ENCODE results near the gene PLD4. TPM values are rescaled to one million over a fixed set of nuclear protein-coding genes. Genes with fewer than 3 reads are reported as not detected.

Gene PLD4
- polyA plus RNA-seq, 1 experiment: 0.01 TPM

GRCh38 chr14:104894331-104895206 is 30.1 kb upstream of the PLD4 start:
- no peaks in the 10 kb centered on the region for H3K27me3 ChIP-seq (ENCODE audit: control insufficient read depth, insufficient read depth, low read length)
- peaks cover under 1% of the 10 kb centered on the region; the same call in 1 of the 2 replicates for H3K9me3 ChIP-seq (ENCODE audit: control insufficient read depth, insufficient read depth, low read length)
- POLR2A ChIA-PET: no interaction called here
- H3K27ac ChIP-seq (ENCODE audit: low read depth, low read length): no peak overlapping the region
- TF ChIP-seq, protein P1, sequence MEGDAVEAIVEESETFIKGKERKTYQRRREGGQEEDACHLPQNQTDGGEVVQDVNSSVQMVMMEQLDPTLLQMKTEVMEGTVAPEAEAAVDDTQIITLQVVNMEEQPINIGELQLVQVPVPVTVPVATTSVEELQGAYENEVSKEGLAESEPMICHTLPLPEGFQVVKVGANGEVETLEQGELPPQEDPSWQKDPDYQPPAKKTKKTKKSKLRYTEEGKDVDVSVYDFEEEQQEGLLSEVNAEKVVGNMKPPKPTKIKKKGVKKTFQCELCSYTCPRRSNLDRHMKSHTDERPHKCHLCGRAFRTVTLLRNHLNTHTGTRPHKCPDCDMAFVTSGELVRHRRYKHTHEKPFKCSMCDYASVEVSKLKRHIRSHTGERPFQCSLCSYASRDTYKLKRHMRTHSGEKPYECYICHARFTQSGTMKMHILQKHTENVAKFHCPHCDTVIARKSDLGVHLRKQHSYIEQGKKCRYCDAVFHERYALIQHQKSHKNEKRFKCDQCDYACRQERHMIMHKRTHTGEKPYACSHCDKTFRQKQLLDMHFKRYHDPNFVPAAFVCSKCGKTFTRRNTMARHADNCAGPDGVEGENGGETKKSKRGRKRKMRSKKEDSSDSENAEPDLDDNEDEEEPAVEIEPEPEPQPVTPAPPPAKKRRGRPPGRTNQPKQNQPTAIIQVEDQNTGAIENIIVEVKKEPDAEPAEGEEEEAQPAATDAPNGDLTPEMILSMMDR (IDR thresholded peaks at IDR 0.05; ENCODE audit: low read depth, low read length): no peak
- no peak overlapping the region for H3K4me3 ChIP-seq (ENCODE audit: low read depth, low read length)
- CTCF ChIA-PET: interaction anchor here (0.6 to 4.4 kb wide), 2 partner anchors 151 to 954 kb away, joined by 3 to 62 read pairs; no protein-coding TSS in a partner anchor
- no peak for DNase-seq (ENCODE audit: low read depth, low spot score)

DNA sequence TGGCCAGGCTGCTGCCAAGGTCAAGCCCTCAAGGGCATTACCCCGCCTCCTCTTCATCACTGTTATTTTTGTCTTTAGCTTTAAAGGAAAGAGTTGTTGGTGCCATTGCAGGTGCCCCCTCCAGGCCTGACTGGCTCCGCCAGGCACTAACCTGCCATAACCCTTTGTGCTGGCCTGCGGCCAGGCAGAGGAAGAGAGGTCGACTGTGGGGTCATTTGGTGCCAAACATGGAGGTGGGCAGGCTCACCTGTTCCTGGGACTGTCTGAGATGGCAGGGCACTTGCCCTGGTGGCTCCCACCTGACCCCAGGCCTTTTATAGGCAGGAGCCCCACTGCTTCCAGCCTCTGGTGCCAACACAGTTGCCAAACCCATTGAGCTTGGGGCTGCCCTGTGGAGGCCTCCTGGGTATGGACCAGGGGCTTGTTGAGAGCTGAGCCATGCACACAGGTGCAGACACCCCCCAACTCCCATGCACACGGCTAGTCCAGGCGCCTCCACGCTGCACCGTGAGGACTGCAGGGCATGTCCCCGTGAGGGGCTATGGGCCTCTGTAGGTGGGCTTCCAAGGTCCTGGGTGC is 29.4 kb upstream of the PLD4 start:
- H3K27me3 ChIP-seq (ENCODE audit: control insufficient read depth, insufficient read depth, low read length): no peaks in the 10 kb centered on the region
- no peak for DNase-seq (ENCODE audit: low read depth, low spot score)
- ChIA-PET CTCF (interaction anchor here (0.6 to 4.4 kb wide), 10 partner anchors 9 to 955 kb away, joined by 3 to 62 read pairs (median 4); no protein-coding TSS in a partner anchor), POLR2A (interaction anchor here (0.6 kb wide), 1 partner anchor 17 kb away, joined by 4 read pairs; no protein-coding TSS in a partner anchor)
- TF ChIP-seq, protein P1 (IDR thresholded peaks at IDR 0.05; ENCODE audit: low read depth, low read length): no peak
- H3K27ac ChIP-seq (ENCODE audit: low read depth, low read length): no peak overlapping the region
- no peaks in the 10 kb centered on the region; the same call in 1 of the 2 replicates for H3K9me3 ChIP-seq (ENCODE audit: control insufficient read depth, insufficient read depth, low read length)
- H3K4me3 ChIP-seq (ENCODE audit: low read depth, low read length): no peak overlapping the region

DNA sequence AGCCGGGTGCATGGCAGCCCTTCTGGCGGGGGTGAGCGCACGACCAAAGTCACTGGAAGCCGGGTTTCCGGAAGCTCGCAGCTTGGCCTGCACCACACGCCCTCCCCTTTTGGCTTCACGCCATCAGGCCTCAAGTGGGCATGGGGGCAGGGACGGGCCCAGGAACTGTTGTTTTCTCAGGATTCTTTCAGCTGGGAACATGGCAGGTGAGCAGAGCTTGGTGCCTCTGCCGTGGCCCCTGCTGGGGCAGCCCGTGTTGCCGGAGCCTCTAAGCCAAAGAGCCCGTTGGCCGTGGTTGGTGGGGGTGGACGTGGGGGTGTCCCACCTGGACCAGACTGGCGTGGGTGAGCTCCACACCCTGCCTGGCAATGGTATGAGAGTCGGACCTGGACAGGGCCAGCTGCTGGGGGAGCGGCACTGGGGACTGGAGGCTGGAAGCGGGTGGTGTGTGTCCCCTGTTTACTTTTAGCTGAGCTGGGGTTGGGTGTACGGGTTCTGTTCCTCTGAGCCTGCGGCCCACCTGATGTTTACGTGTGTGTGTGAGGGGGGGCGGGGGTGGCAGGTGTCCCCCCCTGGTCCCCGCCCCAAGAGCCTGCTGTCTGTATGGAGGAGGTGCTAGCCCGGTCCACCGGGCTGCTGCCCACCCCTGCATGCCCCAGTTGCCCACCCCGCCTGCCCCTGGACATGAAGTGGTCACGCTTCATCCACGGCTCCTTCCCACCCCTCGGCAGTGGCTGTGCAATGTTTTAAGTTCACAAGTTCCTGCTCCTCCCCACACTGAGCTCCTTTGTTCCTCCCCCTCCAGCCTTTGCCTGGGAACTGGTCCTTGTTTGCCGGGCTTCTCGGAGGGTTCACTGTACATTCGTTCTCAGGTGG is 28.7 kb upstream of the PLD4 start:
- POLR2A ChIA-PET: interaction anchor here (0.5 to 0.6 kb wide), 2 partner anchors 18 to 26 kb away, joined by 3 to 4 read pairs; no protein-coding TSS in a partner anchor
- CTCF ChIA-PET: interaction anchor here (0.6 to 4.4 kb wide), 24 partner anchors 9 to 212 kb away, joined by 3 to 62 read pairs (median 4); partner anchors contain the start of gene CLBA1
- TF ChIP-seq, protein P1 (IDR thresholded peaks at IDR 0.05; ENCODE audit: low read depth, low read length): no peak
- Histone ChIP-seq H3K27me3 (ENCODE audit: control insufficient read depth, insufficient read depth, low read length) (peaks cover 3% of the 10 kb centered on the region), H3K9me3 (ENCODE audit: control insufficient read depth, insufficient read depth, low read length) (no peaks in the 10 kb centered on the region; the same call in 1 of the 2 replicates), H3K4me3 (ENCODE audit: low read depth, low read length) (no peak overlapping the region), H3K27ac (ENCODE audit: low read depth, low read length) (no peak overlapping the region)
- no peak for DNase-seq (ENCODE audit: low read depth, low spot score)

DNA sequence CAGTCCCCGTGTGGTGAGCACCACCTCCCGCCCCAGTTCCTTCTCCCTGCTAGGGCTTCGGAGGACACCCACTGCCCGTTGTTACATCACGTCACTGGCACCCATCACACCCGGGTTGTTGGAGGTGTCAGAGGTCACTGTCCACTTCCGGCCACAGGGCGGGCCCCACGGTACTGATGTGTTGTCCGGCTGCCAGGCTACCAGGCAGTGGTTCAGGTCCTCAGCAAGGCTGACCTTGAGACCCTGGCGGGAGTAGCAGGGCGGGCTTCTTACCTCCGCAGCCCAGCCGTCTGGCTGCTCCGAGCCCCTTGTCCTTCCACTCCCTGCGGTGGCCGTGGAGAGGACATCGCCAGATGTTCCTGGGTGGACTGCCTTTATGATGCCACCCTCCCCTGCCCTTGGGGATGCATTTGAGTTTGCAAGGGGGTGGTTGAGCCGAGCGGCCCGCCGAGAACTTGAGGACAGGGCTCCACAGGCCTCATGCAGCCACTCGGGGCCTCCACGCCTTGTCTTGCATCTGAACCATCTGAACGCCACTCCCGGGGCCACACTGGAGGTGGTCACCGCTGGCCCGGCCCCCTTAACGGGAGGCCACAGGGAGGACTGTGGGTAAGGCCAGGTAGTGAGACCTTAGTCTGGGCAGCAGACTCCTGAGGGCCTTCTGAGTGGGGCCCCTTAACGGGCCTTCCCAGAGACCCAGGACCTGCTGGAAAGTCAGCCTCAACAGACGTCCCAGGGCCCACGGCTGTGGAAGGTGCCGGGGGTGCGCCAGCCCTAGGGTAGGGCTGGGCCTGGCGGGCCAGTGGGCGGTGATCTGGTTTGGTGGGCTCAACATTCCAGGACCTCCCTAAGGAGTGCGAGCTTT is 27.1 kb upstream of the PLD4 start:
- Histone ChIP-seq H3K9me3 (ENCODE audit: control insufficient read depth, insufficient read depth, low read length) (no peaks in the 10 kb centered on the region; the same call in 1 of the 2 replicates), H3K27ac (ENCODE audit: low read depth, low read length) (no peak overlapping the region), H3K27me3 (ENCODE audit: control insufficient read depth, insufficient read depth, low read length) (peaks cover 6% of the 10 kb centered on the region), H3K4me3 (ENCODE audit: low read depth, low read length) (no peak overlapping the region)
- ChIA-PET POLR2A (no interaction called here), CTCF (interaction anchor here (0.5 to 4.4 kb wide), 7 partner anchors 11 to 198 kb away, joined by 3 to 62 read pairs (median 6); no protein-coding TSS in a partner anchor)
- TF ChIP-seq, protein P1 (IDR thresholded peaks at IDR 0.05; ENCODE audit: low read depth, low read length): no peak
- no peak for DNase-seq (ENCODE audit: low read depth, low spot score)
